ENCODE data around the gene CAMKV.

- TF ChIP-seq, protein P1, sequence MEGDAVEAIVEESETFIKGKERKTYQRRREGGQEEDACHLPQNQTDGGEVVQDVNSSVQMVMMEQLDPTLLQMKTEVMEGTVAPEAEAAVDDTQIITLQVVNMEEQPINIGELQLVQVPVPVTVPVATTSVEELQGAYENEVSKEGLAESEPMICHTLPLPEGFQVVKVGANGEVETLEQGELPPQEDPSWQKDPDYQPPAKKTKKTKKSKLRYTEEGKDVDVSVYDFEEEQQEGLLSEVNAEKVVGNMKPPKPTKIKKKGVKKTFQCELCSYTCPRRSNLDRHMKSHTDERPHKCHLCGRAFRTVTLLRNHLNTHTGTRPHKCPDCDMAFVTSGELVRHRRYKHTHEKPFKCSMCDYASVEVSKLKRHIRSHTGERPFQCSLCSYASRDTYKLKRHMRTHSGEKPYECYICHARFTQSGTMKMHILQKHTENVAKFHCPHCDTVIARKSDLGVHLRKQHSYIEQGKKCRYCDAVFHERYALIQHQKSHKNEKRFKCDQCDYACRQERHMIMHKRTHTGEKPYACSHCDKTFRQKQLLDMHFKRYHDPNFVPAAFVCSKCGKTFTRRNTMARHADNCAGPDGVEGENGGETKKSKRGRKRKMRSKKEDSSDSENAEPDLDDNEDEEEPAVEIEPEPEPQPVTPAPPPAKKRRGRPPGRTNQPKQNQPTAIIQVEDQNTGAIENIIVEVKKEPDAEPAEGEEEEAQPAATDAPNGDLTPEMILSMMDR (IDR thresholded peaks at IDR 0.05; ENCODE audit: insufficient read depth, low read length, poor library complexity, severe bottlenecking) = no peak
- TF ChIP-seq EZH2phosphoT487 (conservative IDR thresholded peaks at IDR 0.05; ENCODE audit: low read length) = no peak
These were observed 14.0 kb downstream of the CAMKV start for GRCh38 chr3:49855662-49856061.
